Measurements from ENCODE around the gene CATSPER1.

The CATSPER1 gene

DNA sequence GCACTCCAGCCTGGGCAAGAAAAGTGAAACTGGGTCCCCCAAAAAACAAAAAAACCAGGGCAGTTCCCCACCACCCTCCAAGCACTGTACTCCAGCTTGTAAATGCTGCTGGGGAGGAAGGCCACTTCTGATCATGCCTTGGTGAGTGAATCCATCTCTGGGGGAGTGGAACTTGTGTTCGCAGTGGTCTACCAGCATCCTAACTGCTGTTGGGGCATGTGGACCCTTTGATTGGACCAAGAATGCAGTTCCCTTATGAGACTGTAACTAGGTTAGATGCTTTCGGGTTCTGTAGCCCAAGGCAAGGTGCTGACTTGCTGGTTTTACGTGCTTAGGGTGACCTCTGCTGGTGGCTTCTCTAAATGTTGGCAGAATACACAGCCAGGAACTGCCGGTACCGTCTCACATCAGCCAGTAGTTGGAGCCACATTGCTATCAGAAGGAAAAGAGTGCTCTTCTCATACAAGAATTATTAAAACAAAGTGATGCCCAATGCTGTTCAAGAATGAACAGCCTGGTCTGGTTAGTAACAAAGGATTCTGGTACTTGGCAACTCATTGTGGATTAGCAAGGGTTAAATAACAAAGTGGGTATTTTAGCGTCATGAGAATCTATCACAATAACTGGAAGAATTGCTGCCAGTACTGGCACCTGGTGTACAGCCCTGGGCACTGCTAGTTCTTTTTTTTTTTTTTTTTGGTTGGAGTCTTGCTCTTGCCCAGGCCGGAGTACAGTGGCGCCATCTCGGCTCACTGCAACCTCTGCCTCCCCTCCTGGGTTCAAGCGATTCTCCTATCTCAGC lies 37.3 kb downstream of the CATSPER1 start:
- Histone ChIP-seq H3K4me1 (no peaks in the 10 kb centered on the region), H3K36me3 (replicated peaks) (no peaks in the 10 kb centered on the region), H3K9me3 (no peaks in the 10 kb centered on the region), H3K27me3 (ENCODE audit: low read depth) (no peaks in the 10 kb centered on the region), H3K4me3 (no peak overlapping the region)
- in situ Hi-C loops (cut with MboI; ENCODE audit: low sequenced_read_pairs): loop anchor here (5.0 to 10.0 kb wide), 2 partner anchors 107 to 284 kb away; no protein-coding TSS in a partner anchor
- peak; percentile 93 to 94 for DNase-seq (ENCODE audit: low spot score in 2 of 2)

DNA sequence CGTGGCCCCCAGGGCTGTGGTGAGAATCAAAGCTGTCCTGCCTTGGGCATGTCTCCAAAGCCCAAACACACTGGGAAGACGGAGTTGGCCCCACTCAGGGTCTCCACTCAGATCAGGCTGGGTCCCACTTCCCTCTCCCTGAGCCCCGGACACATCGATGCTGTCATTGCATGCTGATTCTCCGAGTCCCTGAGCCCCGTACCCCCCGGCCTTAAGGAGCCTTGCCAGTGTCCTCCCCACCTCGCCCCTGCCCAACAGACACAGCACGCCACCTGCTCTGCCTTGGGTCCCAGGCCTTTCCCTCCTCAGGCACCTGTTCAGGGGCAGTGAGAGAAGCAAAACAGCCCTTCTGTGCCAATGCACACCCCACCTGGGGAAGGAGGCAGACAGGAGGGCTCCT lies 38.9 kb downstream of the CATSPER1 start:
- Histone ChIP-seq H3K27me3 (ENCODE audit: low read depth) (no peaks in the 10 kb centered on the region), H3K9me3 (no peaks in the 10 kb centered on the region), H3K4me3 (no peak overlapping the region), H3K36me3 (replicated peaks) (no peaks in the 10 kb centered on the region), H3K4me1 (no peaks in the 10 kb centered on the region)
- in situ Hi-C loops (cut with MboI; ENCODE audit: low sequenced_read_pairs): loop anchor here (5.0 to 10.0 kb wide), 2 partner anchors 105 to 283 kb away; no protein-coding TSS in a partner anchor
- no peak for DNase-seq (ENCODE audit: low spot score in 2 of 2)

DNA sequence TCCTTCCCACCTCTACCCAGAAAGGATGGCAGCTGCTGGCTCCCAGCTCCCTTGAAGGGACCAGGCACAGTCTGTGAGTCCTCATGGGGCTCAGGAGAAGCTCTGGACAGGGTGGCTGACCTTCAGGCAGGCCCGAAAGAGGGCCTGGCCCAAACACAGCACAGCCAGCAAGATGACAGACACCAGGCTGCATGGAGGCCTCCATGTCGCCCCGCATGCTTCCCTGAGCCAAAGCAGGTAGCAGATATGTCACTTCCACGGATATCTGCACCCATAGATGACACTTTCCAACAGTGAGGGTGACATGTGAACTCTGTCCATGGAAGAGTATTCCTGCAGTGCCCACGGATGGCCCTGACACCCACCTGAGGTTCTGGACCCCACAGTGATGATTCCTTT lies 42.7 kb downstream of the CATSPER1 start:
- Histone ChIP-seq H3K4me3 (no peak overlapping the region), H3K9me3 (no peaks in the 10 kb centered on the region), H3K27me3 (ENCODE audit: low read depth) (no peaks in the 10 kb centered on the region), H3K36me3 (replicated peaks) (no peaks in the 10 kb centered on the region; the same call in none of the 2 replicates), H3K4me1 (no peaks in the 10 kb centered on the region)
- DNase-seq (ENCODE audit: low spot score in 2 of 2): no peak
- in situ Hi-C loops (cut with MboI; ENCODE audit: low sequenced_read_pairs): loop anchor here (10.0 kb wide), 1 partner anchor 279 kb away; no protein-coding TSS in a partner anchor

DNA sequence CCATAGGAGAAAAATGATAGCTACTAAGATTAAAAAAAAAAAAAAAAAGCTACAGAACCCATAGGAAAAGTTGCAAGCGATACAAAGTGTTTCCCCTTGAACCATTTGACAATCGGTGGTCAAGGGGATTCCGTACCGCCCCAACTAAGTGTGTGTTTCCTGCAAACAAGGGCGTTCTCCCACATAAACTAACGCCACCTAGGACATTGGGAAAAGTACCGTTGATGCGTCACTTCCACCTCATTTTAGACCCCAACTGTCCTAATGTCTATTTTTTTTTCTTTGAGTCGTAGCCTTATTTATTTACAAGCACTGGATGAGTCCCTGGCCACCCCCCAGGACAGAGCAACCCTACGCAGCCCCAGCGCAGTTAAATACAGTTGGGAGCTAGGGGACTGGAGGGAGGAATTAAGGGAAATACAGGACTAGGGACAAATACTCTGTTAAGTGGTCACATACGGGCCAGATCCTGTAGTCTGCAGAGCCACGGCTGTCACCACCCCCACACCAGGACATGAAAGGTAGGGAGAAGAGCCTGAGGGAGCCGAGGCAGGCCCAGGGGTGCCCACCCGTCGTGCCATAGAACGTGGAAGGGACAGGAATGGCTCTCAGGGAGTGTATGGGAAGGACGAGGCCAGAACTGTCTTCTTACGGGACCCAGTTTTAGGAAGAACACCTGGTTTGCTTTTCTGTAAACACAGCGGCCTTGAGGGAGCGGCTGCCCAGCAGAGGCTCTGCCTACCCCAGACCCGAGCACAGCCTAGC lies 43.3 kb downstream of the CATSPER1 start:
- Histone ChIP-seq H3K4me1 (no peaks in the 10 kb centered on the region), H3K27me3 (ENCODE audit: low read depth) (no peaks in the 10 kb centered on the region), H3K4me3 (no peak overlapping the region), H3K9me3 (no peaks in the 10 kb centered on the region), H3K36me3 (replicated peaks) (peaks cover 5% of the 10 kb centered on the region)
- no peak for DNase-seq (ENCODE audit: low spot score in 2 of 2)
- in situ Hi-C loops (cut with MboI; ENCODE audit: low sequenced_read_pairs): loop anchor here (10.0 kb wide), 1 partner anchor 278 kb away; no protein-coding TSS in a partner anchor

DNA sequence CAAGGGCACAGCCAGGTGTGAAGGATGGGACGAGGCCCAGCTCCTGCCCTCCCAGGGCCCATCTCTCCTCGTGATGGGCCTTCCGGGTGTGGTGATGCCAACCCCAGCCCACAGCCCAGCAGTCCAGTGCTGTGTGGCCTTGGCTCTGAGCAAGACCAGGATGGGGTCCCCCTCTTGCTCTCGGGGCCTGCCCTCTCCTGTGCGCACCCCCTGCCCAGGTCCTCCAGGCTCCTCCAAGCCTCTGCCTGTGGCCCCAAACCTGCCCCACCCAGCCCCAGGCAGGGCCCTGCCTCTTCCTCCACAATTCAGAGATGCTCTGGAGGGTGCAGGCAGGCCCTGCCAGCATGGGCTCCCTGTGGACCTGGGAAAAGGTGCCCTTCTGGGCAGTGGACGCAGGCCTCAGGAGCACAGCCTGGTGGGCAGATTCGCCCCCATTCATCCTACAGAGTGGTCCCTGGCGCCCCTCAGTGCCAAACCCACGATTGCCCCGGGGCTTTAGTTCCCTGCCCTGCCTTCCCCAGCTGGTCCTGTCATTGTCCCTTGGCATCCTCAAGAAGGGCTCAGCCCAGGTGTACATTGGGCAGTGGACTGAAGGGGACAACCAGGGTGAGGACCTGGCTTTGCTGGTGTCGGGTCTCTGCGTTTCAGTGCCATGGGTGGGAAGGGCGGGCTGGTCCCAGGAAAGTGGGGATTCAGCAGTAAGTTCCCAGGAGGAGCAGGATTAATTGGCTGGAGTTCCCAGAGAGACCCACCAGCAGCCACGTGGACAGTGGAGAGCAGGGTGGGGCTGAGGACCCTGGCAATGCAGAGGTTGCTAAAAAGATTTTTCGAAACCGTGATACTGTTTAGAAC lies 44.1 kb downstream of the CATSPER1 start:
- H3K4me3 ChIP-seq: no peak overlapping the region
- H3K27me3 ChIP-seq (ENCODE audit: low read depth): no peaks in the 10 kb centered on the region
- DNase-seq (ENCODE audit: low spot score in 2 of 2): no peak
- no peaks in the 10 kb centered on the region for H3K4me1 ChIP-seq
- no peaks in the 10 kb centered on the region for H3K9me3 ChIP-seq
- H3K36me3 ChIP-seq (replicated peaks): peaks cover 13% of the 10 kb centered on the region
- in situ Hi-C loops (cut with MboI; ENCODE audit: low sequenced_read_pairs): loop anchor here (10.0 kb wide), 1 partner anchor 277 kb away; no protein-coding TSS in a partner anchor

DNA sequence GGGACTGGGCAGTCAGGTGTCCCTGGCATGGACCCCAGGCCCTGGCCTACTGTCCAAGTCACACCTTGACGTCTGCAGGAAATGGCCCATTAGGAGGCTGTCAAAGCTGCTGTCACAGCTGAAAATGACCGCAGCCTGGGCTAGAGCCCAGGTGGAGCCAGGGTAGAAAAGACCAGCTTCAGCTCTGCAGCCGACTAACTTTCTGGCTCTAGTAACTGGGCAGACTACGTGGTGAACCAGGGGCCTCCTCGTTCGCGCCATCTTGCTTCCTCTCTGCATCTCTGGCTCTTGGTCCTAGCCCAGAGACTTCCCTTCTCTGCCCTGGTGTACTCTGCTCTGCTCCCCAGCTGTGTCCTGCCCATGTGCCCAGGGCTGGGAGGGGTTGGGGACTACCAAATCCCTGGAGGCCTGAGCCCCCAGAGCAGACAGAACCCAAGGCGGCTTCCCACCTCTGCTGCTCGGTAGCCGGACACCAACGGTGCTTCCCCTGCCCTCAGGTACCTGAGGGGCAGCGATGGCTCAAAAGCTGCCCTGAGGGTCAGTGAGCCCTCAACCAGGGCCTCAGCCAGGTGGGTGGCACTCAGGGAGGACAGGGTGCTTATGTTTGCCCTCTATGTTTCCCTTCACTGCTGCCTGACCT lies 45.1 kb downstream of the CATSPER1 start:
- H3K27me3 ChIP-seq (ENCODE audit: low read depth): no peaks in the 10 kb centered on the region
- H3K4me3 ChIP-seq: no peak overlapping the region
- H3K9me3 ChIP-seq: no peaks in the 10 kb centered on the region
- peaks cover 22% of the 10 kb centered on the region for H3K36me3 ChIP-seq (replicated peaks)
- DNase-seq (ENCODE audit: low spot score in 2 of 2): no peak
- no peaks in the 10 kb centered on the region for H3K4me1 ChIP-seq
- in situ Hi-C loops (cut with MboI; ENCODE audit: low sequenced_read_pairs): loop anchor here (10.0 kb wide), 1 partner anchor 276 kb away; no protein-coding TSS in a partner anchor

DNA sequence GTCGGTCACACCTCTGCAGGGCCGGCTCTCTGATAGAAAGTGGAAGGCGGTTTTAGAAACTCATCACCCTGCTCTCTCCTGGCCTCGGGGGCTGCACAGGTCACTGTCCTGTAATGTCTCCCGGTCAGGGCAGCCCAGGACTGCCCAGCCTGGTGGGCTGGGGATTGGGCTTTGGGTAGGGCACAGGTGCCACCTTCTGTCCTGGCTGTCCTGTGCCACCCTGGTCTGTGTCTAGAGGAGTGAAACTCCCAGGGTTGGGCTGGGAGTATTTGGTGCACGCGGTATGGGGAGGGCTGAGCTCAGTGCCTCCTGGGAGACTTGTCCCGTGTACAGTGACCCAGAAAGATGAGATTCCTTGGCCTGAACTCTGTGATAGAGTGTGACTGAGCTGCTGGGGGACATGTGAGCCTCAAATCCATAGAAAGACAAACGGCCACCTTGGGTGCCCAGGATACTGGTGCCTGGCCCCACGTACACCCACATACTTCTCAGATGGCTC lies 47.0 kb downstream of the CATSPER1 start:
- Histone ChIP-seq H3K4me3 (no peak overlapping the region), H3K9me3 (no peaks in the 10 kb centered on the region), H3K27me3 (ENCODE audit: low read depth) (no peaks in the 10 kb centered on the region), H3K36me3 (replicated peaks) (peaks cover 22% of the 10 kb centered on the region), H3K4me1 (no peaks in the 10 kb centered on the region)
- in situ Hi-C loops (cut with MboI; ENCODE audit: low sequenced_read_pairs): no loop called here
- no peak for DNase-seq (ENCODE audit: low spot score in 2 of 2)

DNA sequence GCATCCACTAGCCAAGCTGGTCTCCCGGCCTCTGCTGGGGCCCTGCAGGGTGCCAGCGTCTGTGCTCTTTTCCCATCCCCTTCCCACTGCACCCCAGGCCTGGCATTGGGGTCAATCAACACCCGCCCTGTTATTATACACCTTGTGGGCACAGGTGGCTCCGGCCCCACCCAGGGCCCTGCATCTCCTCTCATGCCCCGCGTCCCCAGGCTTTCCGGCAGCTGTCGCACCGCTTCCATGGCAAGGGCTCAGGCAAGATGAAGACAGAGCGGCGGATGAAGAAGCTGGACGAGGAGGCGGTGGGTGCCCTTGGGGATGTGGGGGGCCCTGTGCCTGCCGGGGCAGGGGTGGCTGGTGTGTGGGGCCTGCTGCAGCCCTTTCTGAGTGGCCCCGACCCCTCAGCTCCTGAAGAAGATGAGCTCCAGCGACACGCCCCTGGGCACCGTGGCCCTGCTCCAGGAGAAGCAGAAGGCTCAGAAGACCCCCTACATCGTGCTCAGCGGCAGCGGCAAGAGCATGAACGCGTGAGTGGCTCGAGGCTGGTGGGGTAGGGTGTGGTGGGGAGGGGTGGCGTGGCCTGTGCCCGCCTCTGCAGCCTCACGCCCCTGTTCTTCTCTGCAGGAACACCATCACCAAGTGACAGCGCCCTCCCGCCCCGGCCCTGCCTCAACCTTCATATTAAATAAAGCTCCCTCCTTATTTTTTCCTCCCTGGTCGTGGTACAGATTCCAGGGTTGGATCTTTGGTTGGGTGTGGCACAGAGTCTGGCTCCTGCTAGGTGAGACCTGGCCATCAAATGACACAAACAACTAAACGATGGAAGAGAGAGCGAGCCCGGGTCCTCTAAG lies 47.7 kb downstream of the CATSPER1 start:
- no peaks in the 10 kb centered on the region for H3K27me3 ChIP-seq (ENCODE audit: low read depth)
- H3K9me3 ChIP-seq: no peaks in the 10 kb centered on the region
- no peaks in the 10 kb centered on the region for H3K4me1 ChIP-seq
- no peak for DNase-seq (ENCODE audit: low spot score in 2 of 2)
- no peak overlapping the region for H3K4me3 ChIP-seq
- in situ Hi-C loops (cut with MboI; ENCODE audit: low sequenced_read_pairs): no loop called here
- H3K36me3 ChIP-seq (replicated peaks): peaks cover 24% of the 10 kb centered on the region

DNA sequence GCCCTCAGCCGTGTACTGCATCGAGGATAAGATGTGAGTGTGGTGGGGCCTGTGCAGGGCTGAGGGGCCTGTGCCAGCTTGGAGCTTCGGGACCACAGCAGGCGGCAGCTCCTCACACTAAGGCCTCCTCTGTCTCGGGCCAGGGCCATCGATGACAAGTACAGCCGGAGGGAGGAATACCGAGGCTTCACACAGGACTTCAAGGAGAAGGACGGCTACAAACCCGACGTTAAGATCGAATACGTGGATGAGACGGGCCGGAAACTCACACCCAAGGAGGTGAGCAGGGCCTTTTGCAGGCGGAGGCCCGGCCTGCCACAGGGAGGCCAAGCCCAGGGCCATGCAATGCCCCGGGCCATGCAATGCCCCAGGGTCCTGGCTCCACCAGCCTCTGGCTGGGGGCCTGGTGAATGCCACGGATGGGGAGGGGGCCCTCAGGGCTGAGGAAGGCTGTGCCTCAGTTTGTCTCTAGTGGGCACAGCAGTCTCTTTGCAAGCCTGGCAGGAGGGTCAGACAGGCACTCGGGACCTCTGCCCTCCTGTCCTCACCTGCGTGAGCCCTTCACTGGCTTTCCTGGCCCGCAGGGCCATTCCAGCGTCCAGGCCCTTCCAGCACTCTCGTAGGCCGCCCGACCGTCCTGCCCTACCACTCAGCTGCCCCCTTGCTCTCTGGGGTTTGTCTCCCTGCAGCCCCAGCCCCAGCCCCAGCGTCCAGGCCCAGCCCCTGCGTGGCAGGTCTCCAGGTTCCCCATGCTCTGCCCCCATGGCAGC lies 48.5 kb downstream of the CATSPER1 start:
- Histone ChIP-seq H3K4me1 (no peaks in the 10 kb centered on the region), H3K4me3 (no peak overlapping the region), H3K36me3 (replicated peaks) (peaks cover 31% of the 10 kb centered on the region), H3K27me3 (ENCODE audit: low read depth) (no peaks in the 10 kb centered on the region), H3K9me3 (no peaks in the 10 kb centered on the region)
- DNase-seq (ENCODE audit: low spot score in 2 of 2): no peak
- in situ Hi-C loops (cut with MboI; ENCODE audit: low sequenced_read_pairs): no loop called here

DNA sequence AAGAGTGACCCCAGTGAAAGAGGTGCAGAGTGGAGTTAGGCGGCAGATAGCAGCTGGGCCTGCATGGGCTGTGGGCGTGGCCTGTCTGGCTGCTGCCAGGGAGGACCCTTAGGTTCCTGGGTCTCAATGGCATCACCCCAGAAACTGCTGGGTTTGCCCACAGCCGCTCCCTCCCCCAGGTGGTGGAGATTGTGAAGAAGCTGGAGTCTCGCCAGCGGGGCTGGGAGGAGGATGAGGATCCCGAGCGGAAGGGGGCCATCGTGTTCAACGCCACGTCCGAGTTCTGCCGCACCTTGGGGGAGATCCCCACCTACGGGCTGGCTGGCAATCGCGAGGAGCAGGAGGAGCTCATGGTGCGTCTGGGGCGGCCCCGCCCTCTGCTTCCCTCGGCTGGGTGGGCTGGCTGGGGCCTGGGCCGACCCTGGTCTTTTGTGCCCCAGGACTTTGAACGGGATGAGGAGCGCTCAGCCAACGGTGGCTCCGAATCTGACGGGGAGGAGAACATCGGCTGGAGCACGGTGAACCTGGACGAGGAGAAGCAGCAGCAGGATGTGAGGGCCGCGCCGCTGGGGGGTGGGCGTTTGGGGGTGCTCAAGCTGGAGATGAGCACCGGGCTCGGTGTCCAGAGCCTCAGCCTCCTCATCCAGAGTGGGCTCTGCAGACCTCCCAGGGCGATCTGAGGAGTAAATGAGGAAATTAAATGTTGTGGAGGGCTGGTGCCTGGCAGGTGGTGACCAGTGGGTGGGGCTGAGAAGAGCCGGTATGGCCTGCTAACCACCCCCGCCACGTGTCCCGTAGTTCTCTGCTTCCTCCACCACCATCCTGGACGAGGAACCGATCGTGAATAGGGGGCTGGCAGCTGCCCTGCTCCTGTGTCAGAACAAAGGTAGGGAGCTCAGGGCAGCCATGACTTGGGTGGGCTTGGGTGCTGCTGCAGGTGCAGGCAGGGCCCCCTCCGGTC lies 49.8 kb downstream of the CATSPER1 start:
- H3K4me1 ChIP-seq: no peaks in the 10 kb centered on the region
- peaks cover 31% of the 10 kb centered on the region for H3K36me3 ChIP-seq (replicated peaks)
- no peaks in the 10 kb centered on the region for H3K27me3 ChIP-seq (ENCODE audit: low read depth)
- H3K4me3 ChIP-seq: no peak overlapping the region
- no peaks in the 10 kb centered on the region for H3K9me3 ChIP-seq
- DNase-seq (ENCODE audit: low spot score in 2 of 2): no peak
- in situ Hi-C loops (cut with MboI; ENCODE audit: low sequenced_read_pairs): no loop called here

DNA sequence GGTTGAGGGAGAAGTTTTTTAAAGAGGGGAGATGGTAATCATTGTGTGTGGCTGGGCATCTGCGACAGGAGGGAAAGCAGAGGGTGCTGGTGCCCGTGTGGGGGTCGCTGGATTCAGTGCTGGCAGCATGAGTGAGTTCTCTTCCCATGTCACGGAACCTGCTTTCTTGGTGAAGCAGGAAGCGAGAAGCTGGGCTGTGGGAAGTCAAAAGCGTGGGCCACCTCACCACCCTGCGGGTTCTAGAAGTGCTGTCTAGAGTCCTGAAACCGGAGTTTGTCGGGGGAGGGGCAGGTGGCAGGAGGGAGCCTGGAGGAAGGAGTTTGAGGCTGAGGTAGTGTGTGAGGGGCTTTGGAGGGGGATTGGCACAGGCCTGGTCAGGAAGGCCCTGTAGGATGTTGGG lies 50.5 kb downstream of the CATSPER1 start:
- DNase-seq (ENCODE audit: low spot score in 2 of 2): no peak
- H3K4me3 ChIP-seq: no peak overlapping the region
- H3K4me1 ChIP-seq: no peaks in the 10 kb centered on the region
- peaks cover 31% of the 10 kb centered on the region for H3K36me3 ChIP-seq (replicated peaks)
- no peaks in the 10 kb centered on the region for H3K9me3 ChIP-seq
- no peaks in the 10 kb centered on the region for H3K27me3 ChIP-seq (ENCODE audit: low read depth)
- in situ Hi-C loops (cut with MboI; ENCODE audit: low sequenced_read_pairs): no loop called here
